ENCODE measurements around the gene CTTNBP2. TPM values are rescaled to one million over a fixed set of nuclear protein-coding genes. Genes with fewer than 3 reads are reported as not detected.
A peak's percentile ranks its signal among the peaks of the same experiment; 100 is the strongest.

CTTNBP2 gene
- total RNA-seq, 1 experiment from 2014 or later, result not detected

DNA sequence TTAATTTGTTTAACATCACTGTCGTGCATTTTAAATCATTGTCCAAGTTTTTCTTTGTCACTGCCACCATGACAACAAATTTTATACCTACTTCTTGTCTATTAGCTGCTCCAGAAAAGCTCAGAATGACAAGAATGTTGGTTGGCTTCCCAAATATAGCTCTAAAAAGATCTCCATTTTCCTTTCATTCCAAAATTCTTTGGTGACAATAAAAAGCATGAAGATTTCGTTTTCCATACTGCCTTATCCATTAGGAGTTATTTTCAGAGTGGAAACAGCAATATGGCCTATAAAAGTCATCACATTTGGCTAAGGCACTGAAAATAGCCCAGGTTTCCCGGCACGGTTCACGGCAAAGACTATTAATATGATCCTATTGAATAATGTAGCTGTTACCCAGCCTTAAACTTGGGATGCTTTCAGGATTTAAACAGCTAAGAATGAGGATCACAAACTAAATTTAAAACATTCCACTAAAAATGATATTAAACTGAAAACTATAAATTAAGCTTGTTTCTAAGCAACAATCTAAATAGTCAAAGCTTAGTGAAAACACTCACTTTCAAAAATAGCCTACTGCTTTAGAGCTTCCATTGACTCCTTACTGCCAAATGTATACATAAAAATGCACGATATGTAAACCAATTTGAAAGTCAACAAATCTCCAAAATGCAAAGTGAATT is 2.7 kb downstream of the CTTNBP2 start:
- no peak for DNase-seq (ENCODE audit: low spot score)

- DNase-seq (ENCODE audit: low spot score), result no peak
Measured at GRCh38 chr7:117869374-117869773, 3.9 kb downstream of the CTTNBP2 start.

DNA sequence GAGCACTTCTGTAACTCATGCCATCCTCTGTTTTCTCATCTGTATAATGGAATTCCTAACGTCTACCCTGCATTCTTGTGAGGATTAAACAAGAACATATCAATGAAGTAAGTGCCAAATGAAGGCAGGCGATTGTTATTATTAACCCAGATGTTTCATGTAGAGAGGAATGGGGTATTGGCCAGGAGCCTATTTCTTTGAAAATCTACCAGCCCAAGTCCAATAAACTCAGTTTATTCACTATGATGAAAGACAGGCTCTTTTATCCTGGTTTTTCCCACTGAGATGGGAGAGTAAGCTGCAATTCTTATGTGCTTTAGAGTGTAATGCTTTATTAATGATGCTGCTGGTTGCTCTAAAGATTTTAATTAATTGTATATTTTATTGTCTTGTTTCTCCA is 9.6 kb downstream of the CTTNBP2 start:
- no peak for DNase-seq (ENCODE audit: low spot score)

DNA sequence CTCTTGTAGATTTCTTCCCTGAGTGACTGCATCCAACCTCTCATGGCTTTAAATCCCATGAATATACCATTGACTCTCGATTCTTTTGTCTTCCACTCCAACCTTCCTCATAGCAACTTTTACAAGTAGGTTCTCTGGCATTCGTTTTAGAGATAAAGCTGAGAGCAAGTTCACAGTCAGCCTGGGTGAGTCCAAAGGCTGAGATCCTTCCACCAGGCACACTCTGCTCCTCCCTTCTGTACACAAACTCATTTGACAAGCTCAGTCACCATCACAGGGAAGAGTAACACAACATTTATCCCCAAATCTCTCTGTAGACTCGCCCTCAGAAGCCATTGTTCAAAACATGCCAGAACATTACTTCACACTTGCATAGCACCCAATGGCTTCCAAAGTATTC is 10.9 kb downstream of the CTTNBP2 start:
- DNase-seq (ENCODE audit: low spot score), result no peak

DNA sequence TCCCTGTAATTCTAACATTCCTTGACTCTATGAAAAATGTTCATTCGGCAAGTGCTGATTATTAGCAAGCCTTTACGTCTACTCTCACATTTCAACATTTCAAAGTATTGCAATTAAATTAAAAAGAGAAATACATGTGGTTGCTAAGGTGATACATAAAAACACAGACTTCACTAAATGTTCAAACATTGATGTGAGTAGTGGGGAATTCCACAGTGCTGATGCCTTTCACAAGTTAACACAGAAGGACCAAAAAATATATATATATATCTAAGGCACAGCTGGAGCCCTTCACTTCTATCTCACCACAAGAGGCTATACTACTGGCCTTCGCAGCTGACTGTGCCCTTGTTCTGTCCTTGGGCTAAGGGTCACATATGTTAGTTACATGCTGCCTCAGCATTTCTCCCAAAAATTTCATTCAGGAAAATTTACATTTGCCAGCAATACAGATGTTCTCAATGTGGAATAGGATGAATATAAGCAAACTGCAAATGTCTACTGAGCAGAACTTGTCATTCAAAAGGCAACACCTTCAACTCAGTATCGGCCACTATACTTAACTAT is 13.9 kb downstream of the CTTNBP2 start:
- DNase-seq (ENCODE audit: low spot score), result no peak

- DNase-seq (ENCODE audit: low spot score), result no peak
Measured at GRCh38 chr7:117858712-117859111, 14.5 kb downstream of the CTTNBP2 start.

DNA sequence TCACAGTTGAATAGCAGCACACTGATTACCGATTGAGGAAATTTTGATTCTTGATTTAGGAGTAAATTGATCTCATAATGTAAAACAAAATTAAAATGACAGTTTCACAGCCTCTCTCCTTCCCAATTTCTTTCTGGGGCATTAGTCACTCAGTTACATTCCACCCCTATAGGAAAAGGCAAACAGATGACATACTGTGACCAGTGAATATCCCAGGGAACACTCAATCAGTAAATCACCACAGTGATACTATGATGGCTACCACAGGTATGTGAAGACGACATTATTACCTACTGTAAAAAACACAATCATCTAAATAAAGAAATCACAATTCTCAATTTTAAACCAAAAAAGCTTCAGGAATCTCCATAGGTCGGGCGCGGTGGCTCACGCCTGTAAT is 15.5 kb downstream of the CTTNBP2 start:
- DNase-seq (ENCODE audit: low spot score), result no peak

GRCh38 chr7:117856196-117856595 is 17.0 kb downstream of the CTTNBP2 start:
- no peak for DNase-seq (ENCODE audit: low spot score)

- DNase-seq (ENCODE audit: low spot score), result no peak
Measured at GRCh38 chr7:117854186-117854585, 19.1 kb downstream of the CTTNBP2 start.

DNA sequence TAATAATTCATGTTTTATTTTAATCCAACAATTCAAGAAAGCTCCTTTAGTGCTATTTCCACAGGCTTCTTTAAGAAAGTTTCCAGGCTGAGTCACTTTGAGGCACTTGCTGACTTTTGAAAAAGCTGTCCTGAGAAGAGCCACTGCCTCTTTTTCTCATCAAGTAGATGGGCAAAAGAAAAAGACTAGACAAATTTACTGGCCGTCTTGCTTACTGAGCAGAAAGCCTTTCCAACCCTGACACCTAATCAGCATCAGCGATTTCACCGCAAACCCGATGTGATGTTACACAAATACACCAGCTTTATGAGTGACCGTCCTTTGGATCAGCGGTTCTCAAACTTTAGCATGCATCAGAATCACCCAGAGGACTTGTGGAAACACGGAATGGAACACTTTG is 24.3 kb downstream of the CTTNBP2 start:
- no peak for DNase-seq (ENCODE audit: low spot score)

DNA sequence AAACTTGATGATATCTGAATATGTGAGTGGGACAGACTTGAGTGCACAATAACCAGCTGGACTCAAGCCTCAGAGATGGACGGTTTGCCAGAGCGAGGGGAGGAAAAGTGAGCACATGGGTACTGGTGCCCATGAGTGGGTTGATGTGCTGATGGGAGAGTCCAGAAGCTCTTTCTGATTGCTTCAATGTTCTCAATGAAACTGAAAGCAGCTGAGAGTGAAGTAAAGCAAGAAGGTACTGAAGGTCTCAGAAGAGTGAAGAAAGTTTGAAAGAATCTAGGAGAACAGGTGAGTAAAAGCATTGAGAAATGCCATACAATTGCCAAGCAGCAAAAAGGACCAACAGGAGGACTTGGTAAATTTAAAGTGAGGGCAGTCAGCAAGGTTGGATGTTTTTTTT is 28.6 kb downstream of the CTTNBP2 start:
- no peak for DNase-seq (ENCODE audit: low spot score)

- no peak for DNase-seq (ENCODE audit: low spot score)
Measured at GRCh38 chr7:117841611-117842010, 31.6 kb downstream of the CTTNBP2 start.

GRCh38 chr7:117841011-117841410 is 32.2 kb downstream of the CTTNBP2 start:
- DNase-seq (ENCODE audit: low spot score), result no peak

DNA sequence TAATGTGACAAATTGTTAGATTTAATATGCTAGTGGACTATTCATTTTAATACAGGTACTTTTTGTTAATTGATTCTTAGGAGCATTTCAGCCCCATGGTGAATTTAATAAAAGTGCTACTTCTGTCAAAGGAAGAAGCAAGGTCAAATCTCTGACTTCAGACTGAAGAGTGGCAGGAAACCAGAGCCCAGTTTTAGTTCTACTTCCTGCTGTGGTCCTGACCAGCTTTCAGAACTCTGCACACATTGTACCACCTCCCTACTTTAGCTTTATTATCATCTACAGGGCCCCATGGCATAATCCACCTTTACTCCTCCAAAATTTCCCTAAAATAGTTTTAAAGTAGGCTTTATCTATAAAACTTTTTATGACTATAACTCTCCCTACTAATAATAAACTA is 33.7 kb downstream of the CTTNBP2 start:
- DNase-seq (ENCODE audit: low spot score), result no peak

DNA sequence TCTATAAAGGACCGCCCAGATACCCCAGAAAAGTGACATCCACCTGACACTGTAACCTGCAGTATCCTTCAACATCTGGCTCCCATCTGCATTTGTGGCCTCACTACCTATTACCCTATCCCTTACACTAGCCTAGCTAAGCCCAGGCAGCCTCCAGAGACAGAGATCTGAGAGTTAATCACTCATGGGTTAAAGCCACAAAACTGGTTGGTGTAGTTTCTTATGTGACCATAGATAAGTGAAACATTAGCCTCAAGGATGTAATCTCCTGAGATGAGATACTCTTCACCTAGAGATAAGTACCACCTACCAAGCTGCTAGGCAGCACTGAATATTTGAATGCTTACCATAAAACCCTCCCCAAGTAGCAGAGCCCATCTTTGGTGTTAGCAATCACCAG is 35.4 kb downstream of the CTTNBP2 start:
- no peak for DNase-seq (ENCODE audit: low spot score)

- DNase-seq (ENCODE audit: low spot score), result no peak
Measured at GRCh38 chr7:117835016-117835664, 38.1 kb downstream of the CTTNBP2 start.

DNA sequence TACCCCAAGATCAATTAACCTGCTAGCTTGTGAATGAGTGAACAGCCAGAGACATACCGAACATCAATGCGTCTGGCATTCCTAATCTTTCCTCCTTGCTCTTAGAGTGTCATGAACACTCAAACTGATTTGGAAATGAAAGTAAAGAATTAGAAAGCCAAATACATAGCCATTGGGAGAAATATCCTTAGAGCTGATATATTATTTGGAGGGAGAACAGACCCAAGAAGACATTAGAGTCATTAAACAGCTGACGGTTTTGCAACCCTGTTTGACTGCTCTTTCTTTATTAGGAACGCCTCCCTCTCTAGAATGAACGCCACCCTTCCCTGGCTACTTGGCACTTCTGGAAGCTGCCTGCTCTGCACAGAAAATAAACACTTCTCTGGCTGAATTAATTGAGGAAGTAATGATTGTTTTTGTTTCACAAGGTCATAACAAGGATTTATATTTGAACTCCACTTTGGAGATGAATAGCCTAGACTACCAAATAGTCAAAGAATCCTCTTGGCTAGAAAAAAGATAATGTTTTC is 42.8 kb downstream of the CTTNBP2 start:
- no peak for DNase-seq (ENCODE audit: low spot score)

DNA sequence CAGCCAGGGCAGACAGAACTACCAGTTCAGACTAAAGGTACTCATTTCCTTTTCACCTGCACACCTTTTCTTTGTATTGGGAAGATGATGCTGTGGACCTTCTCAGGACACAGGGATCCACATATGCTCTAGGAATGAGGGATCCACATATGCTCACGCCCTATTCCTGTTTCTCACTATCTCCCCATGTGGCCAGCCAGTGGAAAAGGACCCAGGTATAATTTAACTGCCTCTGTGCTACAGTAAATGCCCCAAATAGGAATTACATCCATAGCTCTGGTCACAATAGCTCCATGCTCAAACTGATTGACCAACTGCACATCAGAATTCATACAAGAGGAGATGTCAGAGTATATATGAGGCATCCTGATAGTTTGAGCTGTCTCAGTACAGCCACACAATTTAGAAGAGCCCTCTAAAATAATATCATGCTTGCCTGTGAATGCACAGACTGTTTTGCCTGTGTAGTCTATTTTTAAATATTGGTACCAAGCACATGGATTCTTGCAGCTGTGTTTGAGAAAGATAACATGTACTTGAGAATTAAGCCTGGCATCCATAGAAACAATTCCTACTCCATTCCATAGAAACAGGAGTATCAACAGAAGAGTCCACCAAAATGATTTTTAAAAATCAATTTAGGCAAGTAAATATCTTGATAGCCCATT is 43.7 kb downstream of the CTTNBP2 start:
- no peak for DNase-seq (ENCODE audit: low spot score)

DNA sequence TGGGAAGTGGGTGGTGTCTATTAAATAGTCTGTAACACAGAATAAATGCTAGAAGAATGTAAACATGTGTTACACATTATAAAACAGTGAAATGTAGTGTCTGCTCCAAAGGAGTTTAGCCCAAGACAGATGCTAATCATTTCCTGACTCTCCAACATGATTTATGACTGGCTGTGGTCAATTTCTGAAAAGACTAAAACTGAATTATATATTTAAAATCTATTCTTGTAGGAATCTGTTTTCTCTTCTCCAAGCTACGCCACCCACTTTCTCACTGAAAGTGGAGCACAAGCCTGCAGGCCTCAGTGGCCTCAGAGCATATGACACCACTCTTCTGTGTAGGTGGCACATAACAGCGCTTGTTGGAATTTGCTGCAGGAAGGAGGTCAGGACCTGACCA is 44.4 kb downstream of the CTTNBP2 start:
- DNase-seq (ENCODE audit: low spot score), result no peak

DNA sequence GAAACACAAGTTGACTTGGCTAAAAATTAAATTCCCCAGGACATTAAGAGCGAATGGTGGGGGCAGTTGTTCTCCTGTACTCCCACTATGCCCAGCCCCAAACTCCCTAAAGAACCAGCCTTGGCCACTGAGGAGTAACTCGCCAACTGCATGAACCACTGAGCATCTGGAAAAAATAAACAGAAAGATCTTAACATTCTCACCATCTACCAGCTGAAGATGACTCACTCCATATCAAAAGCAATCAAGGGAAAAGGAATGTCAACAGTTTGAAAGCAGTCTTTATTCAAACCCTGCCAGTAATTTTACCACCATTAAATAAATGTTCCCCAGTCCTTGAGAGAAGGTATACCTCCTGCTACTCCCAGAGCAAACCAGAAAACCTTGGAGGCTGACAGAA is 45.4 kb downstream of the CTTNBP2 start:
- peak; percentile 77 for DNase-seq (ENCODE audit: low spot score)

- DNase-seq (ENCODE audit: low spot score), result no peak
Measured at GRCh38 chr7:117825132-117825531, 48.1 kb downstream of the CTTNBP2 start.

GRCh38 chr7:117824592-117824991 is 48.6 kb downstream of the CTTNBP2 start:
- no peak for DNase-seq (ENCODE audit: low spot score)

- no peak for DNase-seq (ENCODE audit: low spot score)
Measured at GRCh38 chr7:117819558-117819957, 53.7 kb downstream of the CTTNBP2 start.

Measured in A172 (cell line).